SH-SY5Y (cell line): ENCODE data around the gene TMEM126A.

Experiments
- GATA2 ChIP-seq: IDR thresholded peaks from 2 replicates; pipeline ENCODE4 v1.6.1; 2011; ENCODE audit warnings: mild to moderate bottlenecking, low read depth, low read length
- GATA3 ChIP-seq: IDR thresholded peaks from 2 replicates; pipeline ENCODE4 v1.6.1; 2011; ENCODE audit warnings: low read depth, mild to moderate bottlenecking, low read length, moderate library complexity

DNA sequence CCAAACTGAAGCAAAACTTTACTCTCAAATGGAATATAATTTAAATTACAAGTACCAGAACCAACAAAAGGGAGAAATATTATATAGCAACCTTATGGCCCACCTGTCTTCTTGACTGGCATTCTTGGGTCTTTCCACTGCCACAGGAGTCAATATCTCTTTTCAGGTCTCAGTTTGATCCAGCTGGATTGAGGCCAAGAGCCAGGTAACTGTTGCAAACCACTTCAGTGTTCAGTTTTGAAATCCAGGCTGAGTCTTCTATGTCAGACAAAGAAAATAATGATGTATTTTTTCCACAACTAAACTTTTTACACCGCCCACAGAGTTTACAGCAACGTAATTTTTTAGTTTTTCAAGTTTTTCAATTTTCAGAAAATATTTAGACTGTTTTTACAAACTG, 21.3 kb upstream of the TMEM126A start:
- TF ChIP-seq GATA2 (no peak), GATA3 (no peak)
